Gastroesophageal sphincter (tissue), 4 donors: ENCODE data around the gene RING1. TPM values are rescaled to one million over a fixed set of nuclear protein-coding genes. Genes with fewer than 3 reads are reported as not detected.

ENCODE experiments used
- ATAC-seq: fragments of 150-250 bp; one replicate; pipeline ENCODE4 v1.9.1; 2016; ENCODE audit warnings: mild to moderate bottlenecking, moderate library complexity
- H3K27ac ChIP-seq, 4 donors: fragments of 200-600 bp; sonication (generic) in 3 of 4; 1 replicate in 3 of 4; 2 replicates in 1 of 4; pipeline ENCODE4 v1.5.1; 2016 to 2019
- H3K27me3 ChIP-seq: fragments of 200-600 bp; sonication (generic); one replicate; pipeline ENCODE4 v1.5.1; 2019
- H3K36me3 ChIP-seq, 2 donors: fragments of 200-600 bp; sonication (generic); one replicate each; pipeline ENCODE4 v1.5.1; 2019; ENCODE audit warnings: control low read depth in 1 of 2
- H3K4me1 ChIP-seq, 3 donors: fragments of 200-600 bp; sonication (generic); 1 replicate in 2 of 3; 2 replicates in 1 of 3; pipeline ENCODE4 v1.5.1; 2016 to 2019; ENCODE audit warnings: control low read depth in 2 of 3
- H3K4me3 ChIP-seq, 2 donors: fragments of 200-600 bp; sonication (generic); one replicate each; pipeline ENCODE4 v1.5.1; 2019; ENCODE audit warnings: mild to moderate bottlenecking in 1 of 2, moderate library complexity in 1 of 2
- H3K9me3 ChIP-seq, 3 donors: fragments of 200-600 bp; sonication (generic); one replicate each; pipeline ENCODE4 v1.5.1; 2017 to 2019; ENCODE audit warnings: control low read depth in 2 of 3
- EP300 ChIP-seq: sonication (generic); formaldehyde crosslinking; IDR thresholded peaks from one replicate; pipeline ENCODE4 v1.6.1; 2017; ENCODE audit warnings: antibody characterized with exemption, mild to moderate bottlenecking
- POLR2A ChIP-seq, 2 donors: fragments of 450-650 bp; IDR thresholded peaks; one replicate each; pipeline ENCODE4 v1.6.1; 2017; ENCODE audit warnings: antibody characterized with exemption in 2 of 2, mild to moderate bottlenecking in 2 of 2, moderate library complexity in 1 of 2
- POLR2AphosphoS5 ChIP-seq: sonication (generic); formaldehyde crosslinking; IDR thresholded peaks from one replicate; pipeline ENCODE4 v1.6.1; 2017; ENCODE audit warnings: antibody characterized with exemption
- WGBS, 2 donors: methylation state at CpG; one replicate each; pipeline ENCODE4 v1.1.5; 2018; ENCODE audit warnings: low coverage in 1 of 2; 5-methylcytosine and 5-hydroxymethylcytosine counted together
- small RNA-seq, 4 donors: library from RNA; depleted of rRNA; stranded (forward); fragments of <200 nt; gene quantifications; one replicate each; pipeline ENCODE3, GENCODE V24; 2016
- total RNA-seq, 4 donors: library from RNA; depleted of rRNA; stranded (reverse); fragments of >200 nt; gene quantifications; one replicate each; pipeline ENCODE4 v1.1.0, GENCODE V29; 2016
- TF ChIP-seq, protein P1 (sequence below), 4 experiments: fragments of 200-600 bp in 2 of 4; fragments of 450-650 bp in 2 of 4; sonication (generic) in 1 of 4; IDR thresholded peaks; one replicate each; pipeline ENCODE4 v1.5.1; 2017 to 2019; ENCODE audit warnings: antibody characterized with exemption in 4 of 4, mild to moderate bottlenecking in 2 of 4, moderate library complexity in 2 of 4

Gene RING1
- total RNA-seq, 4 donors from 2014 or later: 12.5 to 23.8 (median 17.7) TPM

DNA sequence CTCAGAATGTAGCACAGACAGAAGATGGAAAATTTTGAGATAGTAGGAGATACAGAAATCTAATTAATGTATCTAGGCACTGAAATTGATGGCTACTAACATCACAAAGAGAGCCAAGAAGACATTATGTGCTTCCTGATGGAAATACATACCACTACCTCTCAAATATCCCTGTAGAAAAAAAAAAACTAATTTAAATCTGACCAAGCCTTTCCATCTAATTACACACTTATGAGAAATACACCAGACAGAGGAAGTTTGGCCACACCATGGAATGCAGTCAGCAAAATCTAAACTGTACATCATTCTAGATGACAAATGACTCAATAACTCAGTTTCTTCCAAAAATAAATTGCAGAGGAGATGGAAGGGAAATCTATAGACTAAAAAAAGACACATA is 44.5 kb downstream of the RING1 start:
- TF ChIP-seq EP300: no peak
- no peak for TF ChIP-seq POLR2AphosphoS5
- TF ChIP-seq POLR2A (IDR thresholded peaks at IDR 0.05): no peak
- TF ChIP-seq, protein P1, sequence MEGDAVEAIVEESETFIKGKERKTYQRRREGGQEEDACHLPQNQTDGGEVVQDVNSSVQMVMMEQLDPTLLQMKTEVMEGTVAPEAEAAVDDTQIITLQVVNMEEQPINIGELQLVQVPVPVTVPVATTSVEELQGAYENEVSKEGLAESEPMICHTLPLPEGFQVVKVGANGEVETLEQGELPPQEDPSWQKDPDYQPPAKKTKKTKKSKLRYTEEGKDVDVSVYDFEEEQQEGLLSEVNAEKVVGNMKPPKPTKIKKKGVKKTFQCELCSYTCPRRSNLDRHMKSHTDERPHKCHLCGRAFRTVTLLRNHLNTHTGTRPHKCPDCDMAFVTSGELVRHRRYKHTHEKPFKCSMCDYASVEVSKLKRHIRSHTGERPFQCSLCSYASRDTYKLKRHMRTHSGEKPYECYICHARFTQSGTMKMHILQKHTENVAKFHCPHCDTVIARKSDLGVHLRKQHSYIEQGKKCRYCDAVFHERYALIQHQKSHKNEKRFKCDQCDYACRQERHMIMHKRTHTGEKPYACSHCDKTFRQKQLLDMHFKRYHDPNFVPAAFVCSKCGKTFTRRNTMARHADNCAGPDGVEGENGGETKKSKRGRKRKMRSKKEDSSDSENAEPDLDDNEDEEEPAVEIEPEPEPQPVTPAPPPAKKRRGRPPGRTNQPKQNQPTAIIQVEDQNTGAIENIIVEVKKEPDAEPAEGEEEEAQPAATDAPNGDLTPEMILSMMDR (IDR thresholded peaks at IDR 0.05): no peak
- H3K4me3 ChIP-seq: no peak overlapping the region
- H3K27me3 ChIP-seq: no peaks in the 10 kb centered on the region

DNA sequence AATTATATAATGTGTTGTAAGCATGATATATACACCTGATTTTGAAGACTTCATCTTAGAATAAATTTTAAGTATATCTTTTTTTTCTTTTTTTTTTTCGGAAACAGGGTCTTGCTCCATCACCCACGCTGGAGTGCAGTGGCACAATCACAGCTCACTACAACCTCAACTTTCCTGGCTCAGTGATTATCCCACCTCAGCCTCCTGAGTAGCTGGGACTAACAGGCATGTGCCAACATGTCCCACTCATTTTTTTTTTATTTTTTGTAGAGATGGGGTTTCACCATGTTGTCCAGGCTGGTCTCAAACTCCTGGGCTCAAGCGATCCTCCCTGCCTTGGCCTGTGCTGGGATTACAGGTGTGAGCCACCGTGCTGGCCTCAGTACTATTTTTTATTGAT is 46.3 kb downstream of the RING1 start:
- no peak for ATAC-seq
- TF ChIP-seq, protein P1 (IDR thresholded peaks at IDR 0.05): no peak
- TF ChIP-seq POLR2A (IDR thresholded peaks at IDR 0.05) (no peak), POLR2AphosphoS5 (no peak)
- Histone ChIP-seq H3K4me1 (peaks cover 3 to 16% (median 10%) of the 10 kb centered on the region in 3 donors), H3K27ac (no peak overlapping the region), H3K4me3 (no peak overlapping the region), H3K27me3 (no peaks in the 10 kb centered on the region), H3K36me3 (peaks cover 0 to 59% of the 10 kb centered on the region in 2 donors), H3K9me3 (no peaks in the 10 kb centered on the region)
- 80 to 93% methylated on average over 2 to 4 of the region's 4 CpGs for WGBS, 2 donors

More for the DNA sequence above, 44.5 kb downstream of the RING1 start:
- Histone ChIP-seq H3K36me3 (peaks cover 0 to 43% of the 10 kb centered on the region in 2 donors), H3K4me1 (peaks cover 3 to 30% (median 19%) of the 10 kb centered on the region in 3 donors), H3K27ac (no peak overlapping the region), H3K9me3 (no peaks in the 10 kb centered on the region)
- no peak for ATAC-seq

DNA sequence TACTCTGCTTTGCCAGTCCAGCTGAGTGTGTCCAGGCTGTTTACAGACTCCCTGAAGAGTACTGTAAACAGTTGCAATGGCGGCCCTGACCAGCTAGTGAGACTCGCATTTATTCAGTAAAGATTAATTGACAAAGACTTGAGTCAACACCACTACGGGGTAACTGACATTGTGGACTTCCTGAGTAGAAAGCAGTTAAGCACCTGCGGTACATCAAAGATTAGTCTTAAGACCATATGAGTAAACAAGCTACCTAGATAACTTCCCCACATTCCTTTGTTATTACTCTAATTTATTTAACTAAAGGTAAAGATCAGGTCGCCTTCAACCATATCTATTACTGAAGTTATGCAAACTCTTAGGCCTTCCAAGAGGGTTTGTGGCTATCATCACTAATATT is 50.7 kb downstream of the RING1 start:
- 81 to 82% methylated on average over 2 to 5 of the region's 5 CpGs for WGBS, 2 donors
- no peaks in the 10 kb centered on the region for H3K9me3 ChIP-seq
- no peak for ATAC-seq
- H3K36me3 ChIP-seq: peaks cover 0 to 82% of the 10 kb centered on the region in 2 donors
- H3K4me3 ChIP-seq: no peak overlapping the region
- H3K27me3 ChIP-seq: no peaks in the 10 kb centered on the region
- H3K27ac ChIP-seq: no peak overlapping the region
- H3K4me1 ChIP-seq: no peaks in the 10 kb centered on the region
- TF ChIP-seq POLR2A (IDR thresholded peaks at IDR 0.05): no peak
- TF ChIP-seq, protein P1 (IDR thresholded peaks at IDR 0.05): no peak
- TF ChIP-seq POLR2AphosphoS5: no peak
- TF ChIP-seq EP300: no peak

Small RNA genes within 50 kb of the gene (small RNA-seq; reads per million reads assigned to genes)
- gene MIR219A1 (1.5 to 3.8 (median 2.6) reads per million in 4 donors), gene RNY4P10 (0.62 to 2.2 (median 0.99) reads per million in 4 donors)

Other genes with a start within 250 kb of the RING1 start
- 100 to 1,000 TPM; 107 to 154 (median 124) TPM for gene BRD2, start 239.9 kb upstream of the RING1 start, total RNA-seq
- 1 to 10 TPM; 1.1 to 4.4 (median 1.8) TPM for gene HLA-DOA, start 198.9 kb upstream of the RING1 start, total RNA-seq
- 100 to 1,000 TPM in 1 of 4 donors, 10 to 100 TPM in 3; 20.2 to 125 (median 45.4) TPM for gene HLA-DPA1, start 134.9 kb upstream of the RING1 start, total RNA-seq
- 10 to 100 TPM; 32.1 to 86.3 (median 66.9) TPM for gene HLA-DPB1, start 132.5 kb upstream of the RING1 start, total RNA-seq
- 1 to 10 TPM in 1 of 4 donors, under 1 TPM in 3; 0.35 to 1.4 (median 0.45) TPM for gene COL11A2, start 16.0 kb upstream of the RING1 start, total RNA-seq
- 10 to 100 TPM; 20.0 to 38.8 (median 28.9) TPM for gene RXRB, start 7.8 kb upstream of the RING1 start, total RNA-seq
- gene SLC39A7, start 7.6 kb upstream of the RING1 start, total RNA-seq: 10 to 100 TPM; 54.6 to 79.9 (median 66.4) TPM
- 10 to 100 TPM in 3 of 4 donors, 1 to 10 TPM in 1; 2.2 to 16.1 (median 12.2) TPM for gene HSD17B8, start 3.8 kb upstream of the RING1 start, total RNA-seq
- gene VPS52, start 63.4 kb downstream of the RING1 start, total RNA-seq: 10 to 100 TPM; 18.1 to 45.5 (median 31.5) TPM
- 1,000 to 10,000 TPM; 1,175 to 3,464 (median 2,399) TPM for gene RPS18, start 63.6 kb downstream of the RING1 start, total RNA-seq
- 10 to 100 TPM; 12.2 to 23.8 (median 17.3) TPM for gene B3GALT4, start 68.6 kb downstream of the RING1 start, total RNA-seq
- 10 to 100 TPM; 26.4 to 39.2 (median 35.6) TPM for gene WDR46, start 80.7 kb downstream of the RING1 start, total RNA-seq
- 10 to 100 TPM; 40.6 to 55.5 (median 50.6) TPM for gene PFDN6, start 81.1 kb downstream of the RING1 start, total RNA-seq
- gene RGL2, start 90.4 kb downstream of the RING1 start, total RNA-seq: 10 to 100 TPM; 53.7 to 83.0 (median 60.7) TPM
- gene TAPBP, start 105.6 kb downstream of the RING1 start, total RNA-seq: 100 to 1,000 TPM in 1 of 4 donors, 10 to 100 TPM in 3; 62.9 to 136 (median 69.2) TPM
- gene ZBTB22, start 109.2 kb downstream of the RING1 start, total RNA-seq: 10 to 100 TPM; 19.3 to 20.9 (median 20.1) TPM
- gene DAXX, start 114.5 kb downstream of the RING1 start, total RNA-seq: 10 to 100 TPM; 29.7 to 49.0 (median 48.1) TPM
- under 1 TPM in 2 of 4 donors, not detected in 2; 0.67 to 0.79 TPM for gene KIFC1, start 183.3 kb downstream of the RING1 start, total RNA-seq
- 10 to 100 TPM; 73.0 to 91.0 (median 86.1) TPM for gene PHF1, start 202.5 kb downstream of the RING1 start, total RNA-seq
- 100 to 1,000 TPM in 3 of 4 donors, 10 to 100 TPM in 1; 90.2 to 144 (median 124) TPM for gene CUTA, start 209.6 kb downstream of the RING1 start, total RNA-seq
- 10 to 100 TPM in 3 of 4 donors, 1 to 10 TPM in 1; 9.1 to 15.9 (median 12.7) TPM for gene SYNGAP1, start 211.6 kb downstream of the RING1 start, total RNA-seq
- 1 to 10 TPM; 2.2 to 4.0 (median 3.2) TPM for gene ZBTB9, start 246.1 kb downstream of the RING1 start, total RNA-seq